ENCODE measurements around the gene TXLNB.

DNA sequence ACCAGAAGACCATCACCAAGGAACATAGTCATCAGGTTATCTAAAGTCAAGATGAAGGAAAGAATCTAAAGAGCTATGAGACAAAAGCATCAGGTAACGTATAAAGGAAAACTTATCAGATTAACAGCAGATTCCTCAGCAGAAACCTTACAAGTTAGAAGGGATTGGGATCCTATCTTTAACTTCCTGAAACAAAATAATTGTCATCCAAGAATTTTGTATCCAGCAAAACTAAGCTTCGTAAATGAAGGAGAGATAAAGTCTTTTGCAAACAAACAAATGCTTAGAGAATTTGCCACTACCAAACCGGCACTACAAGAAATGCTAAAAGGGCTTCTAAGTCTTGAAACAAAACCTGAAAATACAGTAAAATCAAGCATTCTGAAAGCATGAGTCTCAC lies 86.0 kb downstream of the TXLNB start:
- TF ChIP-seq EZH2 (IDR thresholded peaks at IDR 0.05; ENCODE audit: borderline replicate concordance, low read depth, low read length, poor library complexity, severe bottlenecking) (no peak), CTCF (conservative IDR thresholded peaks at IDR 0.05; ENCODE audit: low read depth, low read length) (no peak)

Data from A673 (cell line).